ENCODE results near the gene NGEF. TPM values are rescaled to one million over a fixed set of nuclear protein-coding genes. Genes with fewer than 3 reads are reported as not detected.

Gene NGEF
- total RNA-seq, 1 donor from 2014 or later, result 1.2 TPM

DNA sequence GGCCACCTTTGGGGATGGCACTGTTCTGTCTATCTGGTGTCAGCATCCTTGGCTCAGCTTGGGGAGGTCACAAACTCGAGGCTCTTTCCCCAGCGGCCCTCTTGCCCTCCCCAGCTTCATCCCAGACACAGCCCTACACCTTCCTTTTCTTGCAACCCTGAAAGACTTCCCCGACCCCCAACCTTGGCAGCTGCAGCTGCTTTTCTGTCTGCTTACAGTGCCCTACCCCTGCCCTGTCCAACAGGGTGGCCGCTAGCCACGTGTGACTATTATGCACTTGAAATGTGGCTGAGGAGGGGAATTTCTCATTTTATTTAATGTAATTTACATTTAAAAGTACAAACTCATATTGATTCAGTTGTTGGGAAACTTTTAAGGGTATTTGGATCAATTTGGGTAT is 41.3 kb downstream of the NGEF start:
- H3K9me3 Mint-ChIP-seq, result no peaks in the 10 kb centered on the region
- no peaks in the 10 kb centered on the region for H3K4me1 Mint-ChIP-seq
- intact Hi-C loops (cut with micrococcal nuclease), result no loop called here
- H3K4me3 Mint-ChIP-seq, result no peak overlapping the region
- H3K36me3 Mint-ChIP-seq (ENCODE audit: low read depth), result no peaks in the 10 kb centered on the region
- no peaks in the 10 kb centered on the region for H3K27me3 Mint-ChIP-seq
- DNase-seq, result no peak
- H3K27ac Mint-ChIP-seq, result no peak overlapping the region

DNA sequence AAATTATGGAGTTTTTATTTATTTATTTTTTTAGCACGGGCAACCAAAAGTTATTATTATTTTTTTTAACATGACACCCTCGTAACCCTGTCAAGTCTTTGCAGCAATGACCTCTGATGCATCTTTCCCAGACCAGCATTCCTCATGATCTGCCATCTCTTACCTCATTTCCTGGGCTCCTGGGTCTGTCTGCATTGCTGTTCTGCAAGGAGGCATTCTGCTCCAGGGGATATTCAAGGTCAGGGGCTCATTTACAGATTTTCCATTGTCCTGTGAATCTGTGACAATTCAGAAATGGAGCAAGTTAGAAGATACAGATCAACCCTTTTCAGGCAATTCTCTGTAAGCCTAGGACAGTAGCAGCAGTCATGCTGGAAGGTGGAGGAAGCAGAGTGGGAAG is 43.0 kb downstream of the NGEF start:
- intact Hi-C loops (cut with micrococcal nuclease), result no loop called here
- H3K27me3 Mint-ChIP-seq, result peaks cover 2% of the 10 kb centered on the region
- H3K9me3 Mint-ChIP-seq, result no peaks in the 10 kb centered on the region
- DNase-seq, result no peak
- no peak overlapping the region for H3K27ac Mint-ChIP-seq
- no peaks in the 10 kb centered on the region for H3K4me1 Mint-ChIP-seq
- no peaks in the 10 kb centered on the region for H3K36me3 Mint-ChIP-seq (ENCODE audit: low read depth)
- H3K4me3 Mint-ChIP-seq, result no peak overlapping the region

DNA sequence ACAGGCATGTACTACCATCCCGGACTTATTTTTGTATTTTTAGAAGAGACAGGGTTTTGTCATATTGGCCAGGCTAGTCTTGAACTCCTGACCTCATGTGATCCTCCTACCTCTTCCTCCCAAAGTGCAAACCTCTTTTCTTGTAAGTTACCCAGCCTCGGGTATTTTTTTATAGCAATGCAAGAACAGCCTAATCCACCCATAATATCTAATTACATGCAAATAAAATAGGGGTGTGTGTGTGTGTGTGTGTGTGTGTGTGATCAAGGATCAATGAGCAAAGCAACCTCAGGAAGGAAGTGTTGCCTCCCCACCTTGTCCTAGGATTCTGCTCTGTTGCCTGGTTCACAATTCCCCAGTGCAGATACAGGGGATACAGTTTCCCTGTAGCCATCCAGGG is 45.6 kb downstream of the NGEF start:
- Mint-ChIP-seq H3K27ac (no peak overlapping the region), H3K4me3 (no peak overlapping the region), H3K36me3 (ENCODE audit: low read depth) (no peaks in the 10 kb centered on the region), H3K4me1 (no peaks in the 10 kb centered on the region), H3K27me3 (peaks cover 2% of the 10 kb centered on the region), H3K9me3 (no peaks in the 10 kb centered on the region)
- no peak for DNase-seq
- intact Hi-C loops (cut with micrococcal nuclease), result no loop called here

DNA sequence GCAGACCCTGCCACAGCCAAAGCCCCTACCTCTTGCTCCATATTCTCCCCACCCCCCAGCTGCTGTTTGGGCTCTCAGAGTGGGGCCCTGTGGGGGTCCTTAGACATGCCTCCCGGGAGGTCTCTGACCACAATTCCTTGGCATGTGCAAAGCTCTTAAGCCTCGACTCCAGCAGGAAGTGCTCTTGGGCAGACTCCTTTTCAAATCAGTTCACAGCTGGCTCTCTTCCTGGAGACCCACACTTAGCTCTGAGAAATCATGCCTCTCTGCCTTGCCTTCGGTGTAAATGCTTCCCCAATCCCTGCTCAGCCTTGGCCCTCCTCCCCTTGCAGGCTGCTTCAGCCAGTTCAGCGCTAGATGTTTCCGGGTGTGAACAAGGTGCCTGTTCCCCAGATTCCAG is 46.9 kb downstream of the NGEF start:
- peaks cover 2% of the 10 kb centered on the region for H3K27me3 Mint-ChIP-seq
- H3K36me3 Mint-ChIP-seq (ENCODE audit: low read depth), result no peaks in the 10 kb centered on the region
- no peak overlapping the region for H3K27ac Mint-ChIP-seq
- no peaks in the 10 kb centered on the region for H3K4me1 Mint-ChIP-seq
- intact Hi-C loops (cut with micrococcal nuclease), result no loop called here
- H3K4me3 Mint-ChIP-seq, result no peak overlapping the region
- H3K9me3 Mint-ChIP-seq, result no peaks in the 10 kb centered on the region
- no peak for DNase-seq

DNA sequence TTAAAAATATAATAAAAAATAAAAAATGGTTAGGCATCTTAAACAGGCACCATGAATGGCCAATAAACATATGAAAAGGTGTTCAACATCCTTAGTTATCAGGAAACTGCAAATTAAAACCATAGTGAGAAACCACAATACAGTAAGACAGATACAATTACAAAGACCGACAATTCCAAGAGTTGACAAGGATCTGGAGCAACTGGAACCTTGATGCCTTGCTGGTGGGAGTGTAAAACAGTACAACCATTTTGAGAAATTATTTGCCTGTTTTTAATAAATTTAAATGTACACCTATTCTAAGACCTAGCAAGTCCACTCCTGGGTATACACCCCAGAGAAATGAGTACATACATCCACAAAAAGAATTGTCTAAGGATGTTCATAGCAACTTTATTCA is 49.1 kb downstream of the NGEF start:
- H3K9me3 Mint-ChIP-seq, result no peaks in the 10 kb centered on the region

DNA sequence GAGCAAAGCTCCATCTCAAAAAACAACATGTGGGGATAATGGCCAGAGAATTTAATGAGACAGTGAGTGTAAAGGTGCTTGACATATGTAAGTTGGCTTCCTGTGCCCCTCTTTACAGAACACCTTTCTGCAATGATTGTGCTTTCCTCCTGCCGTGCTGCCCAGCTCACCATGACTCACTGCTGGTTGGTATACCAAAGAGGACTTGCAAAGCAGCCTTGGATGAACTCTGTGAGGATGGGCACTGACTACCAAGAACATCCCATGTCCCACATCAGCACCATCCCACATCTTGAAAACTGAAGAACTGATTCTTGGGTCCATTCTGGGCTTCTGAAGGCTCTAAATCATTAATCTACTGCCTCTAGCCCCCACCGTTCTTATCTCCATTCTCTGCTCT is 52.2 kb downstream of the NGEF start:
- Mint-ChIP-seq H3K4me1 (no peaks in the 10 kb centered on the region), H3K4me3 (no peak overlapping the region), H3K27me3 (peaks cover 10% of the 10 kb centered on the region), H3K9me3 (no peaks in the 10 kb centered on the region), H3K36me3 (ENCODE audit: low read depth) (no peaks in the 10 kb centered on the region), H3K27ac (no peak overlapping the region)
- DNase-seq, result no peak
- intact Hi-C loops (cut with micrococcal nuclease), result no loop called here

More for the DNA sequence above, 49.1 kb downstream of the NGEF start:
- intact Hi-C loops (cut with micrococcal nuclease), result no loop called here
- no peak for DNase-seq
- no peaks in the 10 kb centered on the region for H3K36me3 Mint-ChIP-seq (ENCODE audit: low read depth)
- no peak overlapping the region for H3K4me3 Mint-ChIP-seq
- H3K27ac Mint-ChIP-seq, result no peak overlapping the region
- no peaks in the 10 kb centered on the region for H3K4me1 Mint-ChIP-seq
- H3K27me3 Mint-ChIP-seq, result peaks cover 5% of the 10 kb centered on the region

DNA sequence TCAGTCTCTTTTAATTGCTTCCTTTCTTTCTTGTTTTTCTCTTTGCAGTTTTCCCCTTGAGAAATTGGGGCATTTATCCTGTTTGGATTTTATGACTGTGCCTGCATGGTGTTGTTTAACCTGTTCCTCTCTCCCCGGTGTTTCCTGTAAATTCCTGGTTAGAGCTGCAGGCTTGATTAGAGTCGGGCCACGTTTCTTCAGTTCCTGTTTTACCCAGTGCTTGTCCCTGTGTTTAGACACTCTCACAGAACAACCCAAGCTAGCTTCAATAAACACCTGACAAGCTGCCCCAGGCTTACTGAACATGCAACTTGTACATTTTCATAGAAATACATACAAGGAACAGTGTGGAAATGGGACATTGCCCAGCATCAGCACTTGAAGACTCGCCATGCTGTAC is 53.9 kb downstream of the NGEF start:
- no peaks in the 10 kb centered on the region for H3K36me3 Mint-ChIP-seq (ENCODE audit: low read depth)
- intact Hi-C loops (cut with micrococcal nuclease), result no loop called here
- no peaks in the 10 kb centered on the region for H3K4me1 Mint-ChIP-seq
- no peak overlapping the region for H3K27ac Mint-ChIP-seq
- no peak for DNase-seq
- H3K4me3 Mint-ChIP-seq, result no peak overlapping the region
- peaks cover 11% of the 10 kb centered on the region for H3K27me3 Mint-ChIP-seq
- no peaks in the 10 kb centered on the region for H3K9me3 Mint-ChIP-seq

DNA sequence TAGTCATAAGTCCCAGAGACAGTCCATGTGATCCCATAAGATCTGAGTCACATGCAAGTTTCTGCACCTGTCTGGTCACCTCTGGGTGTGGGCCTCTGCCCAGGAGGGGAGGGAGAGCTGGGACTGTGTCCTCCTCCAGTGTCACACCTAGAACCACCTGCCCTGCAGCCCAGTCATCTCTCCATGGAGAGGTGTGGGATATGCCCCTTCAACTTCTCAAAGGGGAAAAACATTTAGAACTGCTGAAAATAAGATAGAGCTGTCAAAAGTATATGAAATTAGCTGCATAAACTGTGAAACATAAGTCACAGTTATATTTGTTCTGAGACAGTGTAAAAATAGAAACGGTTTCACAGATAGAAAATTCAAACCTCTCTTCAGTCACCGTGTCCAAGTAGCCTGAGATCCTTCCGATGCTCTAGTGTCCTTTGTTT is 55.4 kb downstream of the NGEF start:
- Mint-ChIP-seq H3K27me3 (peaks cover 11% of the 10 kb centered on the region), H3K27ac (no peak overlapping the region), H3K4me3 (no peak overlapping the region), H3K4me1 (no peaks in the 10 kb centered on the region), H3K9me3 (no peaks in the 10 kb centered on the region), H3K36me3 (ENCODE audit: low read depth) (no peaks in the 10 kb centered on the region)
- DNase-seq, result no peak
- intact Hi-C loops (cut with micrococcal nuclease), result no loop called here

DNA sequence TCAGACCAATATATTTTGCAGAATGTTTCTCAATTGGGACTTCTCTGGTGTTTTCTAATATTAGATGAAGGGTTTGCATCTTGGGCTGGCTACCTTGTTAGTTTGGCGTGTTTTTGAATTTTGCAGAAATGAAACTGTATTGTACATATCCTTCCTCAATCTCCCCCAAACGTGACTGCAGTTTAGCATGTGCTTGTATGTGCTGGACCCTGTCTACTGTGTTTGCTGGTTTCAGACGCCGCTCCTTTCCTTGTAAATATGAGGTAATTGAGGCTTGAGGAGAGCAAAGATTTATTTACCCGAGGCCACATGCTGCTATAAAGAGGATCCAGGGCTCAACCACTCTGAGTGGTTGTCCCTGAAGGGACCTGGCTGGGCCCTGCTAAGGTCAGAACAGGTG is 57.2 kb downstream of the NGEF start:
- no peak overlapping the region for H3K4me3 Mint-ChIP-seq
- H3K36me3 Mint-ChIP-seq (ENCODE audit: low read depth), result no peaks in the 10 kb centered on the region
- no peak for DNase-seq
- H3K9me3 Mint-ChIP-seq, result no peaks in the 10 kb centered on the region
- no peak overlapping the region for H3K27ac Mint-ChIP-seq
- H3K27me3 Mint-ChIP-seq, result peaks cover 16% of the 10 kb centered on the region
- H3K4me1 Mint-ChIP-seq, result no peaks in the 10 kb centered on the region
- intact Hi-C loops (cut with micrococcal nuclease), result no loop called here

DNA sequence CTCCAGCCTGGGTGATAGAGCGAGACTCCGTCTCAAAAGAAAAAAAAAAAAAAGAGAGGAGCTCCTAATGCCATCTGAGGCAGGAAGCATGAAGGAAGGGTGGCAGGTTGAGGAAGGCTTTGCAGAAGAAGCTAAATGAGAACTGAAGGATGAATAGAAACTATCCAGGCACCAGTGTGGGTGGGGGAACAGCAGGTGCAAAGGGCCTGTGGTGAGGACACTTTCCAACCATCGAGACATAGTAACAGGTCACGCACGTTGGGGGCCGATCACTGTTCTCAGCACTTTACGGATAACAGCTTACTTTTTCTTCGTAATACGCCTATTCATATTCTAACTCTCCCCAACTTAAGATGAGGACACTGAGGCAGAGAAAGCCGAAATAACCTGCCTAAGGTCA is 58.4 kb downstream of the NGEF start:
- H3K4me3 Mint-ChIP-seq, result no peak overlapping the region
- peaks cover 16% of the 10 kb centered on the region for H3K27me3 Mint-ChIP-seq
- H3K27ac Mint-ChIP-seq, result no peak overlapping the region
- no peaks in the 10 kb centered on the region for H3K9me3 Mint-ChIP-seq
- no peaks in the 10 kb centered on the region for H3K36me3 Mint-ChIP-seq (ENCODE audit: low read depth)
- DNase-seq, result no peak
- intact Hi-C loops (cut with micrococcal nuclease), result no loop called here
- no peaks in the 10 kb centered on the region for H3K4me1 Mint-ChIP-seq

DNA sequence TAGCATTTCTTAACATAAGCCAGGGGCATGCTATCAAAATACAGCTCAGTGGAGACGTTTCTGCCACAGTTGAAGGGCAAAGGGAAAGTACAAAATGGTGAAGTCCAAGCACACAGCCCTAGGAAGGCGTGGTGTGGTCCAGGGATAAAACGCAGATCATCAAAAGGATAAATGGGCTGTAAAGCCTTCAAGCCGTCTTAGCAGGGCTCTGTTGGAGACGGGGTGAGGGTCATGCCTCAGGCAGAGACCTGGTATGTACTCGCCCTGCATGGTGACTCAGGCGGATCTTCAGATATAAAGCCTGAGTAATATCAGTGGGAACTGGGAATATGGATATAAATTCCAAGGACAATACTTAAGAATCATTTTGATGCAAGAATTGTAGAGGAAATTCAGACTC is 61.2 kb downstream of the NGEF start:
- Mint-ChIP-seq H3K27ac (no peak overlapping the region), H3K27me3 (peaks cover 12% of the 10 kb centered on the region), H3K9me3 (no peaks in the 10 kb centered on the region), H3K36me3 (ENCODE audit: low read depth) (no peaks in the 10 kb centered on the region), H3K4me1 (no peaks in the 10 kb centered on the region), H3K4me3 (no peak overlapping the region)
- intact Hi-C loops (cut with micrococcal nuclease), result no loop called here
- no peak for DNase-seq

DNA sequence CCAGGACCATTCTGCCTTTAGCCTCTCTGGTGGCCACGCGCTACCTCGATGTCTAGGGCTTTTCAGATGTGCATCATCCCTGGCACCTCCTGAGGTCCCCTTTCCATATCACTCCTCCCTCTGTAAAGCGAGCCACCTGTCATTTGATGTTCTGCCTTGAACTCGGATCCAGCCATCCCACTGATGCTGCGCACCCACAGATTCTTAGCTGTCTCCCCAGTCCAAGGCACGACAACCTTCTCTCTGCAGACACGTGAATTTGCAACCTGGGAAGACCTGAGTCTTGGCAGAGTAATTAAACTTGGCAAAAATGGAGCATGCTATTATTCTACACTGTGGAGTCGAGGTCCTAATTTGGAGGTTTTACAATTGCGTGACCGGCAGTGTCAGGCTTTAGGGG is 61.9 kb downstream of the NGEF start:
- no peaks in the 10 kb centered on the region for H3K9me3 Mint-ChIP-seq
- H3K4me3 Mint-ChIP-seq, result no peak overlapping the region
- intact Hi-C loops (cut with micrococcal nuclease), result no loop called here
- no peak for DNase-seq
- peaks cover 17% of the 10 kb centered on the region for H3K27me3 Mint-ChIP-seq
- no peaks in the 10 kb centered on the region for H3K4me1 Mint-ChIP-seq
- no peaks in the 10 kb centered on the region for H3K36me3 Mint-ChIP-seq (ENCODE audit: low read depth)
- H3K27ac Mint-ChIP-seq, result no peak overlapping the region

DNA sequence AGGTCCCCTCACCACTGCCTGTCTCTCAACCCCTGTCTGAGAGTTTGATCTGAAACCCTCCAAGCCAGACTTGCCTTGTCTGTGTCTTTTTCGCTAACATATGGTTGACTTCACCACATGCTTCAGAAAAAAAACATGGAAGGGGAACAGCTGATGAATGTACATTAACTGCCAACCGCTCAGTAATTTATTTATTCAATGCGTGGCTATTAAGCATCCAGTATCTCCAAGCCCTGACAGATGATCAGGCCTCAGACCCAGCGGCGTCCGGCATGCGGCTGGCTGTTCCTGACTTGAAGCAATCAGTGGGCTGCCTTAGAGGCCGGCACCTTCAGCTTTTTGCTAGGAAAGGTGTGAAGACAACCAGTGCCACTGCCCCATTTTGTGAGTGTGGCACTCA is 62.3 kb downstream of the NGEF start:
- intact Hi-C loops (cut with micrococcal nuclease), result no loop called here
- H3K9me3 Mint-ChIP-seq, result no peaks in the 10 kb centered on the region
- H3K27ac Mint-ChIP-seq, result no peak overlapping the region
- no peak for DNase-seq
- no peak overlapping the region for H3K4me3 Mint-ChIP-seq
- H3K27me3 Mint-ChIP-seq, result peaks cover 14% of the 10 kb centered on the region
- no peaks in the 10 kb centered on the region for H3K4me1 Mint-ChIP-seq
- H3K36me3 Mint-ChIP-seq (ENCODE audit: low read depth), result no peaks in the 10 kb centered on the region

DNA sequence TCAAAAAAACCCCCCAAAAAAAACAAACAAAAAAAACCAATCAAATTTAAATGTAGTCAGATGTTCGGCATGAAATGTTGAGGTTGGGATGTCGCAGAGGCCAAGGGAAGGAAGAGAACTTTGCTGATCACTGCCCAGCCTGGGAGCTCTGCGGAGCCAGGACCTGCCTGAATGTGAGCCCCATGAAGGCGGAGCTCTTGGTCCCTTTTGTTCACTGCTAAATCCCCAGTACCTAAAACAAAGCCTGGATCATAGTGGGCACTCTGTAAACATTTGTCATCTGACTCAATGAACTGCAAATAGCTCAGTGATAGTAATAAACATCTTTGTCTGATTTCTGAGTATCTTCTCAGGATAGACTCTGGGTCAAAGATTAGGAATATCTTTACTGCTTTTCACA is 64.0 kb downstream of the NGEF start:
- Mint-ChIP-seq H3K27me3 (peaks cover 17% of the 10 kb centered on the region), H3K36me3 (ENCODE audit: low read depth) (no peaks in the 10 kb centered on the region), H3K4me1 (no peaks in the 10 kb centered on the region), H3K4me3 (no peak overlapping the region), H3K27ac (no peak overlapping the region), H3K9me3 (no peaks in the 10 kb centered on the region)
- no peak for DNase-seq
- intact Hi-C loops (cut with micrococcal nuclease), result no loop called here

DNA sequence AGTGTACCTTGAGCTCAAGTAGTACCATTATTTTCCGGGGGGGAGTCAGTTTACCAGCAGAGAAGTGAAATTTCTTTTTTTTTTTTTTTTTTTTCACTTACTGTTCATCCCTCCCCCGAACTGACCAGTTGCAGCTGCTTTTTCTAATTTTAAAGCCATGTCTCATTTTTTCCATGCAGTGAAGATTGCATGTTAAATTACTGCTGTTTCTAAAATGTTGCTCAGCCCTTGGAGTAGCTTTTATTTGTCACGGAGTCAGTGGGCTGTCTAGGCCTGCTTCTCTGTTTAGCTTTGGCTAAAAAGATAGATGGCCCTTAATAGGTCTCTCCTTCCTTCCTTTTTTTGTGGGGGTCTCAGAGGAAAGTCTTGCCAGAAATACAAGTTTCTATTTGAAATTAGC is 70.2 kb downstream of the NGEF start:
- intact Hi-C loops (cut with micrococcal nuclease), result no loop called here
- H3K4me3 Mint-ChIP-seq, result no peak overlapping the region
- peaks cover 16% of the 10 kb centered on the region for H3K27me3 Mint-ChIP-seq
- DNase-seq, result no peak
- peaks cover 3% of the 10 kb centered on the region for H3K4me1 Mint-ChIP-seq
- no peaks in the 10 kb centered on the region for H3K9me3 Mint-ChIP-seq
- no peak overlapping the region for H3K27ac Mint-ChIP-seq
- no peaks in the 10 kb centered on the region for H3K36me3 Mint-ChIP-seq (ENCODE audit: low read depth)
